Nephron progenitor cell (in vitro differentiated cells): Measurements from ENCODE around the gene EDN2.

Experiments
- DNase-seq: peaks from one replicate; pipeline ENCODE4 v3.0.0; 2021
- H3K27ac Mint-ChIP-seq: 2 replicates; pipeline ENCODE4 v1.8.0; 2021; ENCODE audit warnings: mild to moderate bottlenecking, moderate library complexity, mixed read lengths
- H3K27me3 Mint-ChIP-seq: 2 replicates; pipeline ENCODE4 v1.8.0; 2021; ENCODE audit warnings: mild to moderate bottlenecking, low read depth, mixed read lengths; ENCODE audit not compliant: poor library complexity
- H3K36me3 Mint-ChIP-seq: 2 replicates; pipeline ENCODE4 v1.8.0; 2021; ENCODE audit warnings: low read depth, mixed read lengths
- H3K4me1 Mint-ChIP-seq: 2 replicates; pipeline ENCODE4 v1.8.0; 2021; ENCODE audit warnings: mixed read lengths
- H3K4me3 Mint-ChIP-seq: 2 replicates; pipeline ENCODE4 v1.8.0; 2021; ENCODE audit warnings: mild to moderate bottlenecking, moderate library complexity, mixed read lengths
- H3K9me3 Mint-ChIP-seq: 2 replicates; pipeline ENCODE4 v1.8.0; 2021; ENCODE audit warnings: mild to moderate bottlenecking, moderate library complexity, mixed read lengths
- TF ChIP-seq, protein P1 (sequence below): fragments of 200-600 bp; sonication (generic); IDR thresholded peaks from 2 replicates; pipeline ENCODE4 v1.5.0; 2021; ENCODE audit warnings: antibody characterized with exemption

The EDN2 gene

GRCh38 chr1:41519667-41520066 lies 35.2 kb upstream of the EDN2 start:
- Mint-ChIP-seq H3K4me1 (peaks cover 29% of the 10 kb centered on the region), H3K36me3 (no peaks in the 10 kb centered on the region), H3K27me3 (peaks cover 10% of the 10 kb centered on the region), H3K4me3 (no peak overlapping the region), H3K27ac (no peak overlapping the region), H3K9me3 (no peaks in the 10 kb centered on the region)
- no peak for DNase-seq
- TF ChIP-seq, protein P1, sequence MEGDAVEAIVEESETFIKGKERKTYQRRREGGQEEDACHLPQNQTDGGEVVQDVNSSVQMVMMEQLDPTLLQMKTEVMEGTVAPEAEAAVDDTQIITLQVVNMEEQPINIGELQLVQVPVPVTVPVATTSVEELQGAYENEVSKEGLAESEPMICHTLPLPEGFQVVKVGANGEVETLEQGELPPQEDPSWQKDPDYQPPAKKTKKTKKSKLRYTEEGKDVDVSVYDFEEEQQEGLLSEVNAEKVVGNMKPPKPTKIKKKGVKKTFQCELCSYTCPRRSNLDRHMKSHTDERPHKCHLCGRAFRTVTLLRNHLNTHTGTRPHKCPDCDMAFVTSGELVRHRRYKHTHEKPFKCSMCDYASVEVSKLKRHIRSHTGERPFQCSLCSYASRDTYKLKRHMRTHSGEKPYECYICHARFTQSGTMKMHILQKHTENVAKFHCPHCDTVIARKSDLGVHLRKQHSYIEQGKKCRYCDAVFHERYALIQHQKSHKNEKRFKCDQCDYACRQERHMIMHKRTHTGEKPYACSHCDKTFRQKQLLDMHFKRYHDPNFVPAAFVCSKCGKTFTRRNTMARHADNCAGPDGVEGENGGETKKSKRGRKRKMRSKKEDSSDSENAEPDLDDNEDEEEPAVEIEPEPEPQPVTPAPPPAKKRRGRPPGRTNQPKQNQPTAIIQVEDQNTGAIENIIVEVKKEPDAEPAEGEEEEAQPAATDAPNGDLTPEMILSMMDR, result no peak

GRCh38 chr1:41518471-41518870 lies 34.0 kb upstream of the EDN2 start:
- no peak for DNase-seq
- no peak overlapping the region for H3K27ac Mint-ChIP-seq
- H3K4me3 Mint-ChIP-seq, result no peak overlapping the region
- H3K36me3 Mint-ChIP-seq, result no peaks in the 10 kb centered on the region
- H3K27me3 Mint-ChIP-seq, result peaks cover 10% of the 10 kb centered on the region
- TF ChIP-seq, protein P1, result no peak
- no peaks in the 10 kb centered on the region for H3K9me3 Mint-ChIP-seq
- peaks cover 29% of the 10 kb centered on the region for H3K4me1 Mint-ChIP-seq

- H3K4me1 Mint-ChIP-seq, result peaks cover 25% of the 10 kb centered on the region
Measured at GRCh38 chr1:41517062-41517438, 32.6 kb upstream of the EDN2 start.

GRCh38 chr1:41516168-41517061 lies 31.9 kb upstream of the EDN2 start:
- Mint-ChIP-seq H3K36me3 (no peaks in the 10 kb centered on the region), H3K27ac (no peak overlapping the region), H3K4me3 (peak overlapping the region; percentile 74), H3K4me1 (peaks cover 19% of the 10 kb centered on the region), H3K27me3 (peaks cover 10% of the 10 kb centered on the region), H3K9me3 (no peaks in the 10 kb centered on the region)
- TF ChIP-seq, protein P1, result peak; percentile 87
- DNase-seq, result peak; percentile 94

More at GRCh38 chr1:41517062-41517438, 32.6 kb upstream of the EDN2 start:
- H3K27me3 Mint-ChIP-seq, result peaks cover 10% of the 10 kb centered on the region
- no peaks in the 10 kb centered on the region for H3K36me3 Mint-ChIP-seq
- TF ChIP-seq, protein P1, result no peak
- no peak for DNase-seq
- no peaks in the 10 kb centered on the region for H3K9me3 Mint-ChIP-seq
- peak overlapping the region; percentile 74 for H3K4me3 Mint-ChIP-seq
- H3K27ac Mint-ChIP-seq, result no peak overlapping the region

DNA sequence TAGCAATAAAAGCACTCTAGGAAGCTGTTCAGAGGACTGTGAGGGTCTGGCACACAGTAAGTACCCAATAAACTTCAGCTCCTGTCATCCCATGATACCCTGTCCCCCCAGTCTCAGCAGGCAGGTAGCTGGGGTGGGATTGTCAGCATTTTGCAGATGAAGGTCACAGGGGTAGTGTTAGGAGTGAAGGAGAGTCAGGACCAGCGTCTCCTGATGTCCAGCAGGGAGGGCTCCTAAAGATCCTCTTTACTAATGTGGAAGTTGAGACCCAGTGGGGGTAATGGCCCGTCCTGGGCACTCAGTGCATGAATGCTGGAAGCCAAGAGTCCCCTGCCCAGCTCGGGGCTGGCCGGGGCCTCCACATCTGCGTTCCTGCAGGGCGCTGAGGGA lies 31.3 kb upstream of the EDN2 start:
- no peaks in the 10 kb centered on the region for H3K9me3 Mint-ChIP-seq
- H3K27ac Mint-ChIP-seq, result no peak overlapping the region
- H3K4me3 Mint-ChIP-seq, result no peak overlapping the region

More for the DNA sequence above, 31.3 kb upstream of the EDN2 start:
- no peaks in the 10 kb centered on the region for H3K36me3 Mint-ChIP-seq
- peaks cover 10% of the 10 kb centered on the region for H3K27me3 Mint-ChIP-seq
- TF ChIP-seq, protein P1, result no peak
- DNase-seq, result no peak
- peaks cover 19% of the 10 kb centered on the region for H3K4me1 Mint-ChIP-seq
